NCI-H2081 treated with DMSO at 0.1 percent for 48 hours (cell line): ENCODE results near the gene ADAMTS18.

Source experiments
- DNase-seq: peaks from one replicate; lab custom pipeline; 2025; lab: John Stamatoyannopoulos, UW

The ADAMTS18 gene

GRCh38 chr16:77327717-77328116 lies 107.1 kb downstream of the ADAMTS18 start:
- DNase-seq, result no peak

- DNase-seq, result no peak
Measured at GRCh38 chr16:77324729-77325128, 110.1 kb downstream of the ADAMTS18 start.

- DNase-seq, result no peak
Measured at GRCh38 chr16:77323695-77324094, 111.1 kb downstream of the ADAMTS18 start.

GRCh38 chr16:77322757-77323156 lies 112.1 kb downstream of the ADAMTS18 start:
- DNase-seq, result no peak

GRCh38 chr16:77317059-77317458 lies 117.8 kb downstream of the ADAMTS18 start:
- no peak for DNase-seq

- DNase-seq, result no peak
Measured at GRCh38 chr16:77310877-77311276, 124.0 kb downstream of the ADAMTS18 start.

GRCh38 chr16:77308163-77308561 lies 126.7 kb downstream of the ADAMTS18 start:
- no peak for DNase-seq

GRCh38 chr16:77307426-77308162 lies 127.2 kb downstream of the ADAMTS18 start:
- DNase-seq, result no peak

- no peak for DNase-seq
Measured at GRCh38 chr16:77306075-77306474, 128.8 kb downstream of the ADAMTS18 start.

- no peak for DNase-seq
Measured at GRCh38 chr16:77304877-77305276, 130.0 kb downstream of the ADAMTS18 start.

- no peak for DNase-seq
Measured at GRCh38 chr16:77304134-77304533, 130.7 kb downstream of the ADAMTS18 start.

- no peak for DNase-seq
Measured at GRCh38 chr16:77302674-77303073, 132.2 kb downstream of the ADAMTS18 start.

- DNase-seq, result no peak
Measured at GRCh38 chr16:77302249-77302648, 132.6 kb downstream of the ADAMTS18 start.

GRCh38 chr16:77300256-77300655 lies 134.6 kb downstream of the ADAMTS18 start:
- no peak for DNase-seq

GRCh38 chr16:77299395-77299794 lies 135.4 kb downstream of the ADAMTS18 start:
- DNase-seq, result no peak

- DNase-seq, result no peak
Measured at GRCh38 chr16:77298418-77299360, 136.1 kb downstream of the ADAMTS18 start.

GRCh38 chr16:77297996-77298395 lies 136.8 kb downstream of the ADAMTS18 start:
- no peak for DNase-seq

GRCh38 chr16:77295896-77296295 lies 138.9 kb downstream of the ADAMTS18 start:
- no peak for DNase-seq

GRCh38 chr16:77290451-77291115 lies 144.3 kb downstream of the ADAMTS18 start:
- DNase-seq, result no peak

- no peak for DNase-seq
Measured at GRCh38 chr16:77289331-77289809, 145.5 kb downstream of the ADAMTS18 start.

- DNase-seq, result no peak
Measured at GRCh38 chr16:77288222-77288621, 146.6 kb downstream of the ADAMTS18 start.

GRCh38 chr16:77285676-77286075 lies 149.2 kb downstream of the ADAMTS18 start:
- DNase-seq, result no peak
